Panc1 (cell line): ENCODE results near the gene NFATC2.

ENCODE experiments used
- CTCF ChIP-seq: fragments of 450-650 bp; IDR thresholded peaks from 2 replicates; pipeline ENCODE4 v1.5.1; 2017; ENCODE audit warnings: mild to moderate bottlenecking
- POLR2AphosphoS5 ChIP-seq: IDR thresholded peaks from 2 replicates; pipeline ENCODE4 v1.6.1; 2012; ENCODE audit warnings: mild to moderate bottlenecking, low read depth, low read length, moderate library complexity
- TCF7L2 ChIP-seq: IDR thresholded peaks from 2 replicates; pipeline ENCODE4 v1.6.1; 2011; ENCODE audit warnings: mild to moderate bottlenecking, low read depth, low read length, inconsistent platforms

- no peak for TF ChIP-seq CTCF
- no peak for TF ChIP-seq TCF7L2
- no peak for TF ChIP-seq POLR2AphosphoS5
These were observed 185.6 kb downstream of the NFATC2 start for GRCh38 chr20:51356871-51357270.
